ENCODE results near the gene ANO1.

GRCh38 chr11:70055444-70055843 lies 22.7 kb upstream of the ANO1 start:
- TF ChIP-seq CTCF (IDR thresholded peaks at IDR 0.05; ENCODE audit: low read depth, low read length, missing input control) (no peak), GABPA (IDR thresholded peaks at IDR 0.05 in 1 of 2, conservative IDR thresholded peaks at IDR 0.05 in 1 of 2) (no peak), RAD21 (IDR thresholded peaks at IDR 0.05) (no peak), TAF1 (conservative IDR thresholded peaks at IDR 0.05) (no peak), ZBTB33 (IDR thresholded peaks at IDR 0.05) (no peak), MAX (IDR thresholded peaks at IDR 0.05) (no peak), YY1 (IDR thresholded peaks at IDR 0.05) (no peak), HNF4A (conservative IDR thresholded peaks at IDR 0.05) (no peak), JUND (IDR thresholded peaks at IDR 0.05) (no peak), REST (IDR thresholded peaks at IDR 0.05) (no peak)

Data from liver (tissue), 3 donors.